C4-2B (cell line): ENCODE measurements around the gene CYB5R3.
"Not testable (repeated sequence)": the region's sequence is repeated elsewhere in the genome, so short reads cannot be mapped to it uniquely, and the experiment has no call there.

Source experiments
- CTCF ChIP-seq: fragments of 450-650 bp; conservative IDR thresholded peaks from 2 replicates; pipeline ENCODE4 v1.5.1; 2017; ENCODE audit warnings: mild to moderate bottlenecking
- ZFX ChIP-seq: fragments of 450-650 bp; IDR thresholded peaks from 2 replicates; pipeline ENCODE4 v1.6.1; 2017

- TF ChIP-seq CTCF, ZFX: not testable (repeated sequence)
These were observed 78.6 kb downstream of the CYB5R3 start for GRCh38 chr22:42570580-42570979.
